Nephron progenitor cell (in vitro differentiated cells): ENCODE data around the gene LAMA1.
"Not testable (repeated sequence)": the region's sequence is repeated elsewhere in the genome, so short reads cannot be mapped to it uniquely, and the experiment has no call there.

Experiments
- DNase-seq: peaks from one replicate; pipeline ENCODE4 v3.0.0; 2021
- H3K27ac Mint-ChIP-seq: 2 replicates; pipeline ENCODE4 v1.8.0; 2021; ENCODE audit warnings: mild to moderate bottlenecking, moderate library complexity, mixed read lengths
- H3K27me3 Mint-ChIP-seq: 2 replicates; pipeline ENCODE4 v1.8.0; 2021; ENCODE audit warnings: mild to moderate bottlenecking, low read depth, mixed read lengths; ENCODE audit not compliant: poor library complexity
- H3K36me3 Mint-ChIP-seq: 2 replicates; pipeline ENCODE4 v1.8.0; 2021; ENCODE audit warnings: low read depth, mixed read lengths
- H3K4me1 Mint-ChIP-seq: 2 replicates; pipeline ENCODE4 v1.8.0; 2021; ENCODE audit warnings: mixed read lengths
- H3K4me3 Mint-ChIP-seq: 2 replicates; pipeline ENCODE4 v1.8.0; 2021; ENCODE audit warnings: mild to moderate bottlenecking, moderate library complexity, mixed read lengths
- H3K9me3 Mint-ChIP-seq: 2 replicates; pipeline ENCODE4 v1.8.0; 2021; ENCODE audit warnings: mild to moderate bottlenecking, moderate library complexity, mixed read lengths
- TF ChIP-seq, protein P1 (sequence below): fragments of 200-600 bp; sonication (generic); IDR thresholded peaks from 2 replicates; pipeline ENCODE4 v1.5.0; 2021; ENCODE audit warnings: antibody characterized with exemption

The LAMA1 gene

DNA sequence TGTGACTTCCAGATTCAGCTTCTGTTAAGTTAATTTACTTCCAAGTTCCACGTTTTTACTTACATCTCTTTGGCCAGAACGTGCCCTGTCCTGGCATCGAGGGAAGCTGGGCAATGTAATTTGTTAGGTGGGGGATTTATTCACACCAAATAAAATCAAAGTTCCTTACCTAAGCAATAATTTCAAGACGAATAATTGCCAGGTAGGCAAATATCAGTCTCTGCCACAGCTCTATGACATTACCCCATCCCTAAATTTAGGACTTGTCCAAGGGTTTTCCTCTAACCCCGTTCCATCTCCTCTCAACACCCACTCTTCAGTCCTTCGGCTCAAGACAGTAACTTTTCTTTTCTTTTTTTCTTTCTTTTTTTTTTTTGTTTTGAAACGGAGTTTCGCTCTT is 38.3 kb upstream of the LAMA1 start:
- TF ChIP-seq, protein P1, sequence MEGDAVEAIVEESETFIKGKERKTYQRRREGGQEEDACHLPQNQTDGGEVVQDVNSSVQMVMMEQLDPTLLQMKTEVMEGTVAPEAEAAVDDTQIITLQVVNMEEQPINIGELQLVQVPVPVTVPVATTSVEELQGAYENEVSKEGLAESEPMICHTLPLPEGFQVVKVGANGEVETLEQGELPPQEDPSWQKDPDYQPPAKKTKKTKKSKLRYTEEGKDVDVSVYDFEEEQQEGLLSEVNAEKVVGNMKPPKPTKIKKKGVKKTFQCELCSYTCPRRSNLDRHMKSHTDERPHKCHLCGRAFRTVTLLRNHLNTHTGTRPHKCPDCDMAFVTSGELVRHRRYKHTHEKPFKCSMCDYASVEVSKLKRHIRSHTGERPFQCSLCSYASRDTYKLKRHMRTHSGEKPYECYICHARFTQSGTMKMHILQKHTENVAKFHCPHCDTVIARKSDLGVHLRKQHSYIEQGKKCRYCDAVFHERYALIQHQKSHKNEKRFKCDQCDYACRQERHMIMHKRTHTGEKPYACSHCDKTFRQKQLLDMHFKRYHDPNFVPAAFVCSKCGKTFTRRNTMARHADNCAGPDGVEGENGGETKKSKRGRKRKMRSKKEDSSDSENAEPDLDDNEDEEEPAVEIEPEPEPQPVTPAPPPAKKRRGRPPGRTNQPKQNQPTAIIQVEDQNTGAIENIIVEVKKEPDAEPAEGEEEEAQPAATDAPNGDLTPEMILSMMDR: no peak
- H3K4me3 Mint-ChIP-seq: no peak overlapping the region
- H3K4me1 Mint-ChIP-seq: peaks cover 5% of the 10 kb centered on the region
- peaks cover 3% of the 10 kb centered on the region for H3K27me3 Mint-ChIP-seq
- no peak overlapping the region for H3K27ac Mint-ChIP-seq
- no peak for DNase-seq
- H3K36me3 Mint-ChIP-seq: no peaks in the 10 kb centered on the region
- no peaks in the 10 kb centered on the region for H3K9me3 Mint-ChIP-seq

DNA sequence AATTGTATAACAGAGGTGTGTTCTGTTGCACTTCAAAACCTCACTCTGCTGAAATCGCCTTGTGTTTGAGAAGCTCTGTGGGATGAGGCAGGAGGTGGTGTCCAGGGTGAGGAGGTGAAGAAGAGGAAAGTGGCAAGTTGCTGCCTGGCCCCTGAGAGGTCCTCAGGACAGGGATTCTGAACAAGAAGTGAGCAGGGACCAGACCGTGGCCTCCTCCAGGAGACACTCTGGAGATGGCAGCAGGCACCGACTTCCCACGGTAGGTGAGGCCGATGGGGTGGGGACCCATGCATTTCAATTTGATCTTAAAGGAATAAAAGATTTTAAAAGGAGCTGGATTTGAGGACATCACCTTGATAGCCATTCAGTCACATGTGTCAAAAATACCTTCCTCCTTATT is 37.5 kb upstream of the LAMA1 start:
- TF ChIP-seq, protein P1: no peak
- Mint-ChIP-seq H3K27me3 (peaks cover 3% of the 10 kb centered on the region), H3K4me3 (no peak overlapping the region), H3K9me3 (no peaks in the 10 kb centered on the region), H3K27ac (no peak overlapping the region), H3K36me3 (no peaks in the 10 kb centered on the region), H3K4me1 (peaks cover 5% of the 10 kb centered on the region)
- no peak for DNase-seq

DNA sequence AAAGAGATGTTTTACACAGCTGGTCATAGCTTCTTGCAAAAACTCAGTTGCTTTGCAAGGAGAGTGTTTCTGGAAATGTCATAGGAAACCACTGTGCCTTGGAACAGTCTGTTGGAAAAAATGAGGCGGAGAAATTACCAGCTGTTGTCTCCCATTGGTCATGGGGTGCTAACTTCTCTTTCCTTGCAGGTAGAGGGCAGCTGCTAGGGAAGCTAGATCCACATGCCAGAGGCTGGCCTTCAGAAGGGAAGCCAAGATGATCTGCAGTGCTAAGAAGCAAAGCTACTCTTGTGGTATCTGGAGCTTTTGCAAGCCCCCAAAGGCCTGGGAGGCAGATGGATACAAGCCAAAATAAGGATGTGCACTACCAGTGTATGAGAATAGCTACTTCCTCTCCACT is 34.8 kb upstream of the LAMA1 start:
- H3K9me3 Mint-ChIP-seq: no peaks in the 10 kb centered on the region
- H3K27me3 Mint-ChIP-seq: peaks cover 3% of the 10 kb centered on the region
- no peaks in the 10 kb centered on the region for H3K36me3 Mint-ChIP-seq
- no peak overlapping the region for H3K27ac Mint-ChIP-seq
- DNase-seq: no peak
- TF ChIP-seq, protein P1: no peak
- H3K4me3 Mint-ChIP-seq: no peak overlapping the region
- H3K4me1 Mint-ChIP-seq: peaks cover 4% of the 10 kb centered on the region

DNA sequence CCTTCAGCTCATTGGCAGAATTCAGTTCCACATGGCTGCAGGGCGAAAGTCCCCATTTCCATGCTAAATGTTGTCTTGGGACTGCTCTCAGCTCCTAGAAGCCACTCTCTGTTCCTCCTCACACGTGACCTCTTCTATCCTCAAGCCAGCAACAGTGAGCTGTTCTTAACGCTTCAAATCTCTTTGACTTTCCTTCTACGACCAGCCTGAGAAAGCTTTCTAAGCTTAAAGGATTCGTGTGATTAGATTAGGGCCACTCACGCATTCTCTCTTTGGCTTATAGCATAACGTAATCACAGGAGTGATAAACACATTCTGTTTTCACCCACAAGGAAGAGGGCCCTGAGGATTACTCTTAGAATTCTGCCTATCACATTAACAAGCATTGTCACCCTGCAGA is 29.8 kb upstream of the LAMA1 start:
- H3K4me1 Mint-ChIP-seq: peaks cover 6% of the 10 kb centered on the region
- H3K4me3 Mint-ChIP-seq: no peak overlapping the region
- no peaks in the 10 kb centered on the region for H3K27me3 Mint-ChIP-seq
- no peaks in the 10 kb centered on the region for H3K9me3 Mint-ChIP-seq
- no peak for DNase-seq
- no peaks in the 10 kb centered on the region for H3K36me3 Mint-ChIP-seq
- peak overlapping the region; percentile 4 for H3K27ac Mint-ChIP-seq
- TF ChIP-seq, protein P1: no peak

DNA sequence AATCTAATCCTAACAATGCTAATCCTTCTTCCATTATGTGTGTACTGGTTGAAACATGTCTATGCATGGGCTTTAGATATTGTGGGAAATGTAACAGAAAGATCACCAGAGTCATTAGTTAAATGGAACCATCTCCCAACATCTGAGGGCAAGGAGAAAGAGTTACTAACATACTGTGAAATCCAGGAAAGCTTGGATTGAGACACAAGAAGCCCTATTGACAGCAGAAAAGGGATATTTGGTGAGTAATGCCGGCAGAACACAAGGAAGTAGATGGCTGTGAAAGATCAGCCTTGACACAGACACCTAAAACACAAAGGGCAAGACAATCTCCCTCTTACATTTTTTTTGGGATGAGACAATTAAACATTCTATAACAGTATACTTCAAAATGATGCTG is 28.5 kb upstream of the LAMA1 start:
- no peak for DNase-seq
- Mint-ChIP-seq H3K27ac (no peak overlapping the region), H3K4me3 (no peak overlapping the region), H3K9me3 (no peaks in the 10 kb centered on the region), H3K36me3 (no peaks in the 10 kb centered on the region), H3K4me1 (peaks cover 6% of the 10 kb centered on the region), H3K27me3 (no peaks in the 10 kb centered on the region)
- TF ChIP-seq, protein P1: no peak

DNA sequence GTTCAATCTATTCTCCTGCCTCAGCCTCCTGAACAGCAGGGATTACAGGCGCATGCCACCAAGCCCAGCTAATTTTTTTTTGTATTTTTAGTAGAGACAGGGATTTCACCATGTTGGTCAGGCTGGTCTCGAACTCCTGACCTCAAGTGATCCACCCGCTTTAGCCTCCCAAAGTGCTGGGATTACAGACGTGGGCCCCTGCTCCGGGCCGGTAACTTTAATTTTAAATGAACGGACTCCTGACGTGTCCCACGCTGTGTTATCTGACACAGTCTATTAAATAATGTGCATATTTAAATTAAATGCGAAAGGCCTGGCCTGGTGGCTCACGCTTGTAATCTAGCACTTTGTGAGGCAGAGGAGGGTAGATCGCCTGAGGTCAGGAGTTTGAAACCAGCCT is 27.3 kb upstream of the LAMA1 start:
- not testable (repeated sequence) for H3K9me3 Mint-ChIP-seq, H3K36me3 Mint-ChIP-seq, H3K4me3 Mint-ChIP-seq, H3K27ac Mint-ChIP-seq, DNase-seq, H3K27me3 Mint-ChIP-seq, H3K4me1 Mint-ChIP-seq
